Astrocyte (in vitro differentiated cells and primary cell): ENCODE data around the gene ZNF254. TPM values are rescaled to one million over a fixed set of nuclear protein-coding genes. Genes with fewer than 3 reads are reported as not detected.
"Not testable (repeated sequence)": the region's sequence is repeated elsewhere in the genome, so short reads cannot be mapped to it uniquely, and the experiment has no call there.

Experiments
- DNase-seq: peaks from one replicate; pipeline ENCODE4 v3.0.0-alpha.2; 2010; ENCODE audit warnings: low read depth
- FAIRE-seq: peaks from 2 replicates; lab custom pipeline; 2011; peaks lifted over from hg19 to GRCh38; lab: Jason Lieb, UNC
- H2AFZ ChIP-seq: 2 replicates; pipeline ENCODE4 v1.6.0; 2012; ENCODE audit warnings: low read depth, low read length, inconsistent platforms
- H3K27ac ChIP-seq: 2 replicates; pipeline ENCODE4 v1.5.1; 2011; ENCODE audit warnings: low read depth, low read length, inconsistent platforms
- H3K27me3 ChIP-seq: 2 replicates; pipeline ENCODE4 v1.6.0; 2011; ENCODE audit warnings: low read length, inconsistent platforms; ENCODE audit not compliant: insufficient read depth
- H3K36me3 ChIP-seq: 2 replicates; pipeline ENCODE4 v1.5.1; 2011; ENCODE audit warnings: low read length, inconsistent platforms; ENCODE audit not compliant: insufficient read depth
- H3K4me1 ChIP-seq: 2 replicates; pipeline ENCODE4 v1.5.1; 2011; ENCODE audit warnings: low read length, inconsistent platforms; ENCODE audit not compliant: insufficient read depth
- H3K4me2 ChIP-seq: 2 replicates; pipeline ENCODE4 v1.6.0; 2012; ENCODE audit warnings: low read length, inconsistent platforms
- H3K4me3 ChIP-seq: 2 replicates; pipeline ENCODE4 v1.5.1; 2011; ENCODE audit warnings: low read depth, mild to moderate bottlenecking, low read length, inconsistent platforms; ENCODE audit not compliant: insufficient read depth
- H3K79me2 ChIP-seq: 2 replicates; pipeline ENCODE4 v1.6.0; 2012; ENCODE audit warnings: mild to moderate bottlenecking, low read length, inconsistent platforms; ENCODE audit not compliant: insufficient read depth
- H3K9ac ChIP-seq: 2 replicates; pipeline ENCODE4 v1.6.0; 2012; ENCODE audit warnings: mild to moderate bottlenecking, low read length, inconsistent platforms
- H3K9me3 ChIP-seq: 2 replicates; pipeline ENCODE4 v1.5.1; 2012; ENCODE audit warnings: low read depth, mild to moderate bottlenecking, low read length, inconsistent platforms; ENCODE audit not compliant: insufficient read depth
- H4K20me1 ChIP-seq: 2 replicates; pipeline ENCODE4 v1.6.0; 2012; ENCODE audit warnings: low read length, inconsistent platforms; ENCODE audit not compliant: insufficient read depth
- H3K27ac Mint-ChIP-seq: one replicate; pipeline ENCODE4 v1.8.0; 2021; ENCODE audit warnings: mild to moderate bottlenecking, mixed read lengths; ENCODE audit not compliant: unreplicated experiment
- H3K27me3 Mint-ChIP-seq: one replicate; pipeline ENCODE4 v1.8.0; 2021; ENCODE audit warnings: low read depth, mixed read lengths; ENCODE audit not compliant: unreplicated experiment
- H3K36me3 Mint-ChIP-seq: one replicate; pipeline ENCODE4 v1.8.0; 2021; ENCODE audit warnings: low read depth, mixed read lengths; ENCODE audit not compliant: unreplicated experiment
- H3K4me1 Mint-ChIP-seq: one replicate; pipeline ENCODE4 v1.8.0; 2021; ENCODE audit warnings: low read depth, mixed read lengths; ENCODE audit not compliant: unreplicated experiment
- H3K4me3 Mint-ChIP-seq: one replicate; pipeline ENCODE4 v1.8.0; 2021; ENCODE audit warnings: mild to moderate bottlenecking, moderate library complexity, mixed read lengths; ENCODE audit not compliant: unreplicated experiment
- H3K9me3 Mint-ChIP-seq: one replicate; pipeline ENCODE4 v1.8.0; 2021; ENCODE audit warnings: mild to moderate bottlenecking, mixed read lengths; ENCODE audit not compliant: unreplicated experiment
- EZH2 ChIP-seq: IDR thresholded peaks from 2 replicates; pipeline ENCODE4 v1.6.1; 2012; ENCODE audit warnings: mild to moderate bottlenecking, low read length, inconsistent platforms; ENCODE audit not compliant: insufficient read depth
- total RNA-seq: library from RNA; stranded (reverse); gene quantifications from 2 replicates; pipeline ENCODE4 v1.2.1, GENCODE V29; 2021
- TF ChIP-seq, protein P1 (sequence below): IDR thresholded peaks from 2 replicates; pipeline ENCODE4 v1.5.1; 2011; ENCODE audit warnings: low read depth, mild to moderate bottlenecking, inconsistent platforms, low read length, moderate library complexity; ENCODE audit not compliant: insufficient read depth

The ZNF254 gene
- total RNA-seq, 1 donor from 2014 or later = 20.4 TPM

GRCh38 chr19:24081056-24081455 is 5.9 kb upstream of the ZNF254 start:
- FAIRE-seq (no peak), DNase-seq (no peak)
- Mint-ChIP-seq H3K9me3 (no peaks in the 10 kb centered on the region), H3K27ac (no peak overlapping the region), H3K4me1 (peaks cover 8% of the 10 kb centered on the region), H3K27me3 (no peaks in the 10 kb centered on the region), H3K36me3 (no peaks in the 10 kb centered on the region), H3K4me3 (no peak overlapping the region)
- H3K9me3 ChIP-seq = no peaks in the 10 kb centered on the region
- no peaks in the 10 kb centered on the region for H3K36me3 ChIP-seq
- H3K27ac ChIP-seq = no peak overlapping the region
- H3K4me1 ChIP-seq = no peaks in the 10 kb centered on the region
- TF ChIP-seq, protein P1, sequence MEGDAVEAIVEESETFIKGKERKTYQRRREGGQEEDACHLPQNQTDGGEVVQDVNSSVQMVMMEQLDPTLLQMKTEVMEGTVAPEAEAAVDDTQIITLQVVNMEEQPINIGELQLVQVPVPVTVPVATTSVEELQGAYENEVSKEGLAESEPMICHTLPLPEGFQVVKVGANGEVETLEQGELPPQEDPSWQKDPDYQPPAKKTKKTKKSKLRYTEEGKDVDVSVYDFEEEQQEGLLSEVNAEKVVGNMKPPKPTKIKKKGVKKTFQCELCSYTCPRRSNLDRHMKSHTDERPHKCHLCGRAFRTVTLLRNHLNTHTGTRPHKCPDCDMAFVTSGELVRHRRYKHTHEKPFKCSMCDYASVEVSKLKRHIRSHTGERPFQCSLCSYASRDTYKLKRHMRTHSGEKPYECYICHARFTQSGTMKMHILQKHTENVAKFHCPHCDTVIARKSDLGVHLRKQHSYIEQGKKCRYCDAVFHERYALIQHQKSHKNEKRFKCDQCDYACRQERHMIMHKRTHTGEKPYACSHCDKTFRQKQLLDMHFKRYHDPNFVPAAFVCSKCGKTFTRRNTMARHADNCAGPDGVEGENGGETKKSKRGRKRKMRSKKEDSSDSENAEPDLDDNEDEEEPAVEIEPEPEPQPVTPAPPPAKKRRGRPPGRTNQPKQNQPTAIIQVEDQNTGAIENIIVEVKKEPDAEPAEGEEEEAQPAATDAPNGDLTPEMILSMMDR = no peak
- TF ChIP-seq EZH2 = no peak
- H3K27me3 ChIP-seq = no peaks in the 10 kb centered on the region
- H3K9ac ChIP-seq = no peak overlapping the region
- H2AFZ ChIP-seq = no peak overlapping the region
- H4K20me1 ChIP-seq = no peaks in the 10 kb centered on the region
- H3K4me3 ChIP-seq = no peak overlapping the region
- H3K79me2 ChIP-seq = no peaks in the 10 kb centered on the region
- no peak overlapping the region for H3K4me2 ChIP-seq

- no peaks in the 10 kb centered on the region for H3K27me3 Mint-ChIP-seq
- FAIRE-seq = no peak
Measured at GRCh38 chr19:24098359-24098758, 11.4 kb downstream of the ZNF254 start.

DNA sequence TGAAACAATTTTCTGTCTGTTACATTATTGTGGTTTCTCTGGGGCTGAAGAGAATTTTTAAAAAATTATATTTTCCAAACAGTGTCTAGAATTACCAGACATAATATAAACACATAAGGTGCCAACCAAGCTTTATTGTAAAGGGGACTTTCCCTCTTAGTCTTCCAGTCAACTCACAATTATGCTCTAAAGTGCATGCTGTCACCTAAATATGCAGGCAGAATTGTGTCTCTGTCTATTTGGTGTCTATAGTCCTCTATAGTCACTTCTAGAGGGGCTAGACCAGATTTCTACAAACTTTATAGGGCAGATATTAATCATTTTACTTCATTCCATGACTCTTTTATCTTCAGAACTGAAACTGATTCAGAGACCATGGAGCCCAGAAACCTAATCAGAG is 12.8 kb downstream of the ZNF254 start:
- H3K9me3 Mint-ChIP-seq = no peaks in the 10 kb centered on the region
- peaks cover 96% of the 10 kb centered on the region for H3K79me2 ChIP-seq

More at GRCh38 chr19:24098359-24098758, 11.4 kb downstream of the ZNF254 start:
- peaks cover 5% of the 10 kb centered on the region for H3K36me3 Mint-ChIP-seq
- peak; percentile 16 for DNase-seq
- H3K27ac Mint-ChIP-seq = peak overlapping the region; percentile 58
- H3K4me1 Mint-ChIP-seq = peaks cover 30% of the 10 kb centered on the region
- no peak overlapping the region for H3K4me3 Mint-ChIP-seq
- H3K79me2 ChIP-seq = peaks cover 97% of the 10 kb centered on the region
- no peaks in the 10 kb centered on the region for H3K9me3 Mint-ChIP-seq
- H3K4me3 ChIP-seq = no peak overlapping the region
- H4K20me1 ChIP-seq = peaks cover 65% of the 10 kb centered on the region
- no peak overlapping the region for H3K9ac ChIP-seq
- H3K27ac ChIP-seq = no peak overlapping the region
- H3K4me1 ChIP-seq = no peaks in the 10 kb centered on the region
- H3K27me3 ChIP-seq = no peaks in the 10 kb centered on the region
- no peaks in the 10 kb centered on the region for H3K9me3 ChIP-seq
- H2AFZ ChIP-seq = no peak overlapping the region
- no peak for TF ChIP-seq EZH2
- TF ChIP-seq, protein P1 = no peak
- H3K4me2 ChIP-seq = no peak overlapping the region
- peaks cover 4% of the 10 kb centered on the region for H3K36me3 ChIP-seq

GRCh38 chr19:24100597-24100996 is 13.6 kb downstream of the ZNF254 start:
- not testable (repeated sequence) for H3K9ac ChIP-seq, H2AFZ ChIP-seq, H3K4me2 ChIP-seq, H3K4me1 ChIP-seq, H3K27ac Mint-ChIP-seq, H3K9me3 Mint-ChIP-seq, H3K27me3 Mint-ChIP-seq, H3K27me3 ChIP-seq, H3K4me3 ChIP-seq, H3K4me3 Mint-ChIP-seq, H3K9me3 ChIP-seq, FAIRE-seq
- Histone ChIP-seq H4K20me1 (peaks cover 52% of the 10 kb centered on the region), H3K27ac (peak overlapping the region; percentile 44), H3K79me2 (peaks cover 96% of the 10 kb centered on the region), H3K36me3 (peaks cover 11% of the 10 kb centered on the region)
- peak; percentile 61 for DNase-seq
- H3K36me3 Mint-ChIP-seq = peaks cover 11% of the 10 kb centered on the region
- H3K4me1 Mint-ChIP-seq = peaks cover 25% of the 10 kb centered on the region

More for the DNA sequence above, 12.8 kb downstream of the ZNF254 start:
- Histone ChIP-seq H3K9ac (no peak overlapping the region), H3K4me2 (no peak overlapping the region), H2AFZ (no peak overlapping the region), H3K4me1 (no peaks in the 10 kb centered on the region), H3K36me3 (peaks cover 11% of the 10 kb centered on the region), H3K9me3 (no peaks in the 10 kb centered on the region), H4K20me1 (peaks cover 57% of the 10 kb centered on the region), H3K4me3 (no peak overlapping the region), H3K27ac (peak overlapping the region; percentile 44), H3K27me3 (no peaks in the 10 kb centered on the region)
- no peak overlapping the region for H3K27ac Mint-ChIP-seq
- DNase-seq (peak; percentile 42), FAIRE-seq (no peak)
- peaks cover 11% of the 10 kb centered on the region for H3K36me3 Mint-ChIP-seq
- no peaks in the 10 kb centered on the region for H3K27me3 Mint-ChIP-seq
- H3K4me3 Mint-ChIP-seq = no peak overlapping the region
- peaks cover 30% of the 10 kb centered on the region for H3K4me1 Mint-ChIP-seq
- TF ChIP-seq, protein P1 = no peak
- TF ChIP-seq EZH2 = no peak
